Activated T-helper 1 cell treated with Interleukin-2 at 50 U/mL for 16 hours (primary cell): ENCODE measurements around the gene RTL10.

ENCODE experiments used
- DNase-seq: peaks from one replicate; pipeline ENCODE4 v3.0.0-alpha.2; 2020; ENCODE audit warnings: low read depth

The RTL10 gene

GRCh38 chr22:19808873-19809478, 45.7 kb downstream of the RTL10 start:
- no peak for DNase-seq

GRCh38 chr22:19807914-19808872, 46.5 kb downstream of the RTL10 start:
- DNase-seq: no peak

- no peak for DNase-seq
Observed at GRCh38 chr22:19807161-19807913, 47.3 kb downstream of the RTL10 start.

- no peak for DNase-seq
Observed at GRCh38 chr22:19806213-19807160, 48.2 kb downstream of the RTL10 start.

GRCh38 chr22:19805821-19806212, 48.9 kb downstream of the RTL10 start:
- DNase-seq: no peak
